Tibial nerve (tissue), 4 donors: ENCODE measurements around the gene DPEP3. TPM values are rescaled to one million over a fixed set of nuclear protein-coding genes. Genes with fewer than 3 reads are reported as not detected.

Experiments
- DNase-seq, 2 donors: peaks; one replicate each; pipeline ENCODE4 v3.0.0-alpha.2; 2019; ENCODE audit warnings: low spot score in 2 of 2
- H3K27ac ChIP-seq, 4 donors: fragments of 200-600 bp; sonication (generic) in 3 of 4; one replicate each; pipeline ENCODE4 v1.5.1; 2017 to 2019; ENCODE audit warnings: mild to moderate bottlenecking in 1 of 4
- H3K27me3 ChIP-seq, 2 donors: fragments of 200-600 bp; sonication (generic) in 1 of 2; one replicate each; pipeline versions ENCODE4 v1.5.1 to v1.6.0; 2017 to 2019
- H3K36me3 ChIP-seq, 3 donors: fragments of 200-600 bp; sonication (generic); one replicate each; pipeline ENCODE4 v1.5.1; 2018 to 2019
- H3K4me1 ChIP-seq, 4 donors: fragments of 200-600 bp; sonication (generic) in 3 of 4; one replicate each; pipeline ENCODE4 v1.5.1; 2017 to 2019
- H3K4me3 ChIP-seq, 4 donors: fragments of 200-600 bp; sonication (generic) in 3 of 4; one replicate each; pipeline ENCODE4 v1.5.1; 2017 to 2019; ENCODE audit warnings: mild to moderate bottlenecking in 1 of 4, moderate library complexity in 1 of 4
- H3K9me3 ChIP-seq, 4 donors: fragments of 200-600 bp; sonication (generic) in 3 of 4; one replicate each; pipeline ENCODE4 v1.5.1; 2017 to 2019
- CTCF ChIP-seq, 5 experiments: fragments of 200-600 bp in 3 of 5; fragments of 450-650 bp in 2 of 5; sonication (generic) in 3 of 5; IDR thresholded peaks; one replicate each; pipeline ENCODE4 v1.5.1; 2016 to 2019; ENCODE audit warnings: antibody characterized with exemption in 5 of 5, mild to moderate bottlenecking in 3 of 5, moderate library complexity in 2 of 5
- EP300 ChIP-seq, 2 donors: sonication (generic); formaldehyde crosslinking; IDR thresholded peaks; one replicate each; pipeline ENCODE4 v1.6.1; 2017; ENCODE audit warnings: antibody characterized with exemption in 2 of 2, mild to moderate bottlenecking in 1 of 2
- POLR2A ChIP-seq, 2 donors: fragments of 450-650 bp; IDR thresholded peaks; one replicate each; pipeline ENCODE4 v1.6.1; 2017; ENCODE audit warnings: antibody characterized with exemption in 2 of 2, mild to moderate bottlenecking in 2 of 2, moderate library complexity in 2 of 2
- WGBS, 2 donors: methylation state at CpG; one replicate each; pipeline ENCODE4 v1.1.5; 2018; 5-methylcytosine and 5-hydroxymethylcytosine counted together
- total RNA-seq, 4 donors: library from RNA; depleted of rRNA; stranded (reverse); fragments of >200 nt; gene quantifications; one replicate each; pipeline ENCODE4 v1.1.0, GENCODE V29; 2016

Gene DPEP3
- total RNA-seq, 4 donors from 2014 or later: 0.66 TPM; not detected in 3

- Histone ChIP-seq H3K4me1 (peaks cover 0 to 87% (median 57%) of the 10 kb centered on the region in 4 donors), H3K9me3 (no peaks in the 10 kb centered on the region), H3K27ac (peak overlapping the region in 2 of 4 donors; percentile 56 to 77), H3K4me3 (peak overlapping the region in 2 of 4 donors; percentile 33 to 38), H3K27me3 (no peaks in the 10 kb centered on the region), H3K36me3 (peaks cover 6 to 45% (median 8%) of the 10 kb centered on the region in 3 donors)
- peak in 1 of 2 donors; percentile 46 for DNase-seq
- no peak for TF ChIP-seq POLR2A (IDR thresholded peaks at IDR 0.05)
- no peak for TF ChIP-seq CTCF (IDR thresholded peaks at IDR 0.05)
- TF ChIP-seq EP300 (IDR thresholded peaks at IDR 0.05): no peak
- WGBS, 2 donors: 49 to 54% methylated on average over 27 to 31 of the region's 32 CpGs
Measured at GRCh38 chr16:67963662-67964321, 16.5 kb downstream of the DPEP3 start.

GRCh38 chr16:67963292-67963661 is 17.0 kb downstream of the DPEP3 start:
- no peak for TF ChIP-seq CTCF (IDR thresholded peaks at IDR 0.05)
- TF ChIP-seq POLR2A (IDR thresholded peaks at IDR 0.05): no peak
- TF ChIP-seq EP300 (IDR thresholded peaks at IDR 0.05): no peak
- Histone ChIP-seq H3K9me3 (no peaks in the 10 kb centered on the region), H3K4me1 (peaks cover 0 to 87% (median 57%) of the 10 kb centered on the region in 4 donors), H3K4me3 (no peak overlapping the region), H3K27ac (peak overlapping the region in 2 of 4 donors; percentile 56 to 77), H3K27me3 (no peaks in the 10 kb centered on the region), H3K36me3 (peaks cover 6 to 50% (median 8%) of the 10 kb centered on the region in 3 donors)
- no peak for DNase-seq
- WGBS, 2 donors: 61 to 80% methylated on average over 2 of the region's 2 CpGs

GRCh38 chr16:67962135-67962534 is 18.2 kb downstream of the DPEP3 start:
- no peak overlapping the region for H3K4me3 ChIP-seq
- H3K27ac ChIP-seq: peak overlapping the region in 1 of 4 donors; percentile 23
- DNase-seq: no peak
- peaks cover 6 to 61% (median 8%) of the 10 kb centered on the region in 3 donors for H3K36me3 ChIP-seq
- TF ChIP-seq POLR2A (IDR thresholded peaks at IDR 0.05) (no peak), CTCF (IDR thresholded peaks at IDR 0.05) (no peak), EP300 (IDR thresholded peaks at IDR 0.05) (no peak)
- WGBS, 2 donors: 87 to 90% methylated on average over 8 of the region's 8 CpGs
- peaks cover 0 to 83% (median 53%) of the 10 kb centered on the region in 4 donors for H3K4me1 ChIP-seq
- H3K9me3 ChIP-seq: no peaks in the 10 kb centered on the region
- no peaks in the 10 kb centered on the region for H3K27me3 ChIP-seq

- 86 to 89% methylated on average over 10 to 13 of the region's 13 CpGs for WGBS, 2 donors
- H3K4me3 ChIP-seq: no peak overlapping the region
- peak overlapping the region in 2 of 4 donors; percentile 23 to 31 for H3K27ac ChIP-seq
Measured at GRCh38 chr16:67961551-67961957, 18.7 kb downstream of the DPEP3 start.

More at GRCh38 chr16:67961551-67961957, 18.7 kb downstream of the DPEP3 start:
- H3K27me3 ChIP-seq: no peaks in the 10 kb centered on the region
- no peaks in the 10 kb centered on the region for H3K9me3 ChIP-seq
- H3K4me1 ChIP-seq: peaks cover 0 to 77% (median 47%) of the 10 kb centered on the region in 4 donors
- TF ChIP-seq EP300 (IDR thresholded peaks at IDR 0.05): no peak
- no peak for TF ChIP-seq POLR2A (IDR thresholded peaks at IDR 0.05)
- TF ChIP-seq CTCF (IDR thresholded peaks at IDR 0.05): no peak
- H3K36me3 ChIP-seq: peaks cover 6 to 62% (median 8%) of the 10 kb centered on the region in 3 donors
- no peak for DNase-seq
